Measurements from ENCODE around the gene H2AZ1.

H2AZ1 gene

GRCh38 chr4:99945718-99946355, 4.2 kb downstream of the H2AZ1 start:
- no peak for DNase-seq

DNA sequence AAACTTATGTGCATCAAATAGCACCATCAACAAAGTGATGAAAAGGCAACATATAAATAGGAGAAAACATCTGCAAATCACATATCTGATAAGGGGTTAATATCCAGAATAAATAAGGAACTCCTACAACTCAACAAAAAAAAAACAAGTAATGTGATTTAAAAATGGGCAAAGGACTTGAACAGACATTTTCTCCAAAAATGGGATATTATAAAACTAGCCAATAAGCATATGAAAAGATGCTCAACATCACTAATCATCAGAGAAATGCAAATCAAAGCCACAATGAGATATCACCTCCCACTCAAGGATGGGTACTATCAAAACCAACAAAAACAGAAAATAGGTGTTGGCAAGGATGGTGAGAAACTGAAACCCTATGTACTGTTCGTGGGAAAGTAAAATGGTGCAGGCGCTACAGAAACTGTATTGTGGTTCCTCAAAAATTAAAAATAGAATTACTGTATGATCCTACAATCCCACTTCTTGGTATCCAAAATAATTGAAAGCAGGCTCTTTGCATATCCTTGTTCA, 6.1 kb downstream of the H2AZ1 start:
- DNase-seq = no peak

GRCh38 chr4:99938243-99938753, 11.8 kb downstream of the H2AZ1 start:
- DNase-seq = no peak

GRCh38 chr4:99934891-99935290, 15.2 kb downstream of the H2AZ1 start:
- no peak for DNase-seq

DNA sequence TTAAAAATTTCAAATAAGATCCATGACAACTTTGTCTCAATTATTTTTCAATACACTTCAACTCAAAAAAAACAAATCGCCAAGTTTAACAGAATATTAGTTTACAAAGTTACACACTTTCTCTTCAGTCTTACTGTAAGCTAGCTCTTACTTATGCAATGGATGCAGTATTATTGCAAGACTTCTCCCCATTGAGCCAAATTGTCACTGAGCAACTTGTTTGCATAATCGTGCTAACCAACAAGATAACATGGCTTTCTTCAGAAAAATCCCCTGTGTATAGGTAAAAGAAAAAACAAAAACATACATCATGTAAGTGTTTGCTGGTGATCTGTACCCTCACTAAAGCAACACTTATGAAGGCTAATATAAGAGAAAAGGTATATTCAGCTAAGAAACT, 22.5 kb downstream of the H2AZ1 start:
- DNase-seq = no peak

- DNase-seq = no peak
Observed at GRCh38 chr4:99921174-99921573, 28.9 kb downstream of the H2AZ1 start.

- no peak for DNase-seq
Observed at GRCh38 chr4:99918656-99919055, 31.4 kb downstream of the H2AZ1 start.

DNA sequence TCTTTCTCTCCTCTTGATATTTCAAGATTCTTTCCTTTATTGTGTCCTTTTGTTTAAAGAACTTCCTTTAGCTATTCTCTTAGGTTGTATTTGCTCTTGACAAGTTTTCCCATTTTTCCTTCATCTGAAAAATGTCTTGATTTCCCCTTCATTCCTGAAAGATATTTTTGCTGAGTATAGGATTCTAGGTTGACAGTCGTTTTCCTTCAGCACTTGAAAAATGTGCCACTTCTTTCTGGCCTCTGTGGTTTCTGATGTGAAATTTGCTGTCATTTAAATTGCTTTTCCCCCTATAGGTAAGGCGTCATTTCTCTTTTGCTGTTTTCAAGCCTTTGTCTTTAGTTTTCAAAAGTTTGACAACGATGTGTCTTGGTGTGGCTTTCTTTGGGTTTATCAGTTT, 32.5 kb downstream of the H2AZ1 start:
- no peak for DNase-seq

GRCh38 chr4:99915449-99915848, 34.6 kb downstream of the H2AZ1 start:
- DNase-seq = no peak
